ENCODE results near the gene ARHGAP6.
"Not testable (repeated sequence)": the region's sequence is repeated elsewhere in the genome, so short reads cannot be mapped to it uniquely, and the experiment has no call there.

GRCh38 chrX:11614253-11614652 lies 51.5 kb downstream of the ARHGAP6 start:
- TF ChIP-seq AFF1 (IDR thresholded peaks at IDR 0.05; ENCODE audit: low read depth in 1 of 2, partially characterized antibody in 2 of 2); ZNF224 (CRISPR knock-in tag; IDR thresholded peaks at IDR 0.05); HES1 (IDR thresholded peaks at IDR 0.05; ENCODE audit: low read depth); POLR2AphosphoS5 (IDR thresholded peaks at IDR 0.05; ENCODE audit: control insufficient read depth, insufficient read depth, low read depth, low read length); CBFB (CRISPR knock-in tag; IDR thresholded peaks at IDR 0.05): not testable (repeated sequence)
